Central memory CD8-positive, alpha-beta T cell (primary cell): ENCODE data around the gene PPP2R2C.

Experiments
- ATAC-seq: fragments of 150-1000 bp; cut with Tn5 transposase; replicated peaks from 2 replicates; pipeline ENCODE4 v1.10.0; 2022; ENCODE audit warnings: mild to moderate bottlenecking, moderate FRiP score, moderate number of reproducible peaks; ENCODE audit not compliant: poor library complexity, severe bottlenecking; ENCODE audit errors: extremely low read depth
- DNase-seq, 2 donors: peaks; one replicate each; pipeline ENCODE4 v3.0.0; 2021; ENCODE audit warnings: low spot score in 2 of 2
- H3K27ac Mint-ChIP-seq: one replicate; pipeline ENCODE4 v1.8.0; 2022; ENCODE audit warnings: low read depth, mild to moderate bottlenecking, moderate library complexity, mixed read lengths
- H3K27me3 Mint-ChIP-seq: one replicate; pipeline ENCODE4 v1.8.0; 2022; ENCODE audit warnings: mixed read lengths
- H3K36me3 Mint-ChIP-seq: one replicate; pipeline ENCODE4 v1.8.0; 2022; ENCODE audit warnings: mild to moderate bottlenecking, moderate library complexity, mixed read lengths; ENCODE audit not compliant: insufficient read depth
- H3K4me1 Mint-ChIP-seq: one replicate; pipeline ENCODE4 v1.8.0; 2022; ENCODE audit warnings: mixed read lengths
- H3K4me3 Mint-ChIP-seq: one replicate; pipeline ENCODE4 v1.8.0; 2022; ENCODE audit warnings: mild to moderate bottlenecking, moderate library complexity, mixed read lengths
- H3K9me3 Mint-ChIP-seq: one replicate; pipeline ENCODE4 v1.8.0; 2022; ENCODE audit warnings: mixed read lengths

PPP2R2C gene

DNA sequence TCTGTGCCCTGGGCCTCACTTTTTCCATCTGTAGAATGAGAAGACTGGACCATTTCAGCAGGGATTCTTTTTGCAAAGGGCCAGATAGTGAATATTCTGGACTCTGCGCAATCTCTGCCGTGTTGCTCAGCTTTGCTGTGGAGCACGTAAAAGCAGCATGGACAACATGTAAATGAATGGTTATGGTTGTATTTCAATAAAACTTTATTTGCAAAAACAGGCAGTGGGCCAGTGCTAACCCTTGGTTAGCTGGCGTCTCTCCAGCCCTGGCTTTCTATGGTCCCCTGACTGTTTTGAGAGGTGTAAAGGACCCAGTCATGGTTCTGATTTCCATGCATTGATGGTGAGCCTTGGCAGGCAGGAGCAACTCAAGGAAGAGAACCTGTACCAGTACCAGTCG, 184.1 kb downstream of the PPP2R2C start:
- no peak for DNase-seq
- H3K4me1 Mint-ChIP-seq: no peaks in the 10 kb centered on the region
- H3K4me3 Mint-ChIP-seq: no peak overlapping the region
- H3K27me3 Mint-ChIP-seq: no peaks in the 10 kb centered on the region
- H3K27ac Mint-ChIP-seq: no peak overlapping the region
- peaks cover 4% of the 10 kb centered on the region for H3K36me3 Mint-ChIP-seq
- ATAC-seq: no peak
- H3K9me3 Mint-ChIP-seq: no peaks in the 10 kb centered on the region

DNA sequence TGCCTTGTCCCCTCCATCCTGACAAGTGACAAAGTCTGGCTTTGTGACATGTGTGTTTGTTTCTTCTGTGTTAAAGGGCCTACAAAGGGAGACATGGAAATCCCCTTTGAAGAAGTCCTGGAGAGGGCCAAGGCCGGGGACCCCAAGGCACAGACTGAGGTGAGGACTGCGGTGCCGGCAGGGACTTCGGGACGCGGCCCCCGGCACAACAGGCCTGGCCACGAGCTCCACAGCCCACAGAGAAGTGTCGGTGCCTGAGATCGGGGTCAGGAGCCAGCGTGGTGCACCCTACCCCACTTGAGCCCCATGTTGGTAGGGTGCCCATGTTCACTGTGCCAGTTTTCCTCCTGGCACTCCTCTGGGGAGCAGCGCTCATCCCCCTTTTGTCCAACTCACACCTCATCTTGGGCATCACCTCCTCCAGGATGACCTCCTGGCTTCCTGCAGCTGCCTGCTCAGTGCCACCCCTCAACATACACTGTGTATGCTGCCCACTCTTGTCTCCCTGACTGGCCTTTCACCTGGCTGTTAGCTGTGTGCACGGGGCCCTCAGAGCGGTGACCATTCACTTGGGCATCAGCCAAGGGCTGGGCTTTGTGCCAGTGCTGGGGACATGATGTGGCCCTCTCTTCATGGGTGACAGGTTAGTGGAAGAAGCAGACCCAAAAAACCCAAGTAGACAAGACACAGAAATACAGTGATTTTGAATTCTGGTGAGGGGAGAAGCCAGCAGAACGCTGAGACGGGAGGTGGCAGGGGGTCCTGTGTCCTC, 185.2 kb downstream of the PPP2R2C start:
- Mint-ChIP-seq H3K27ac (no peak overlapping the region), H3K4me1 (no peaks in the 10 kb centered on the region), H3K36me3 (peaks cover 4% of the 10 kb centered on the region), H3K27me3 (no peaks in the 10 kb centered on the region), H3K9me3 (no peaks in the 10 kb centered on the region), H3K4me3 (no peak overlapping the region)
- ATAC-seq: no peak
- DNase-seq: no peak

- no peaks in the 10 kb centered on the region for H3K27me3 Mint-ChIP-seq
- peaks cover 6% of the 10 kb centered on the region for H3K4me1 Mint-ChIP-seq
- H3K27ac Mint-ChIP-seq: no peak overlapping the region
- H3K36me3 Mint-ChIP-seq: no peaks in the 10 kb centered on the region
- no peaks in the 10 kb centered on the region for H3K9me3 Mint-ChIP-seq
- ATAC-seq: no peak
- DNase-seq: no peak
- H3K4me3 Mint-ChIP-seq: no peak overlapping the region
Measured at GRCh38 chr4:6283282-6283681, 189.1 kb downstream of the PPP2R2C start.

- no peak for DNase-seq
- ATAC-seq: no peak
- H3K27ac Mint-ChIP-seq: no peak overlapping the region
- H3K27me3 Mint-ChIP-seq: no peaks in the 10 kb centered on the region
- no peak overlapping the region for H3K4me3 Mint-ChIP-seq
- H3K9me3 Mint-ChIP-seq: no peaks in the 10 kb centered on the region
- no peaks in the 10 kb centered on the region for H3K36me3 Mint-ChIP-seq
- H3K4me1 Mint-ChIP-seq: peaks cover 6% of the 10 kb centered on the region
Measured at GRCh38 chr4:6282314-6282771, 190.1 kb downstream of the PPP2R2C start.

DNA sequence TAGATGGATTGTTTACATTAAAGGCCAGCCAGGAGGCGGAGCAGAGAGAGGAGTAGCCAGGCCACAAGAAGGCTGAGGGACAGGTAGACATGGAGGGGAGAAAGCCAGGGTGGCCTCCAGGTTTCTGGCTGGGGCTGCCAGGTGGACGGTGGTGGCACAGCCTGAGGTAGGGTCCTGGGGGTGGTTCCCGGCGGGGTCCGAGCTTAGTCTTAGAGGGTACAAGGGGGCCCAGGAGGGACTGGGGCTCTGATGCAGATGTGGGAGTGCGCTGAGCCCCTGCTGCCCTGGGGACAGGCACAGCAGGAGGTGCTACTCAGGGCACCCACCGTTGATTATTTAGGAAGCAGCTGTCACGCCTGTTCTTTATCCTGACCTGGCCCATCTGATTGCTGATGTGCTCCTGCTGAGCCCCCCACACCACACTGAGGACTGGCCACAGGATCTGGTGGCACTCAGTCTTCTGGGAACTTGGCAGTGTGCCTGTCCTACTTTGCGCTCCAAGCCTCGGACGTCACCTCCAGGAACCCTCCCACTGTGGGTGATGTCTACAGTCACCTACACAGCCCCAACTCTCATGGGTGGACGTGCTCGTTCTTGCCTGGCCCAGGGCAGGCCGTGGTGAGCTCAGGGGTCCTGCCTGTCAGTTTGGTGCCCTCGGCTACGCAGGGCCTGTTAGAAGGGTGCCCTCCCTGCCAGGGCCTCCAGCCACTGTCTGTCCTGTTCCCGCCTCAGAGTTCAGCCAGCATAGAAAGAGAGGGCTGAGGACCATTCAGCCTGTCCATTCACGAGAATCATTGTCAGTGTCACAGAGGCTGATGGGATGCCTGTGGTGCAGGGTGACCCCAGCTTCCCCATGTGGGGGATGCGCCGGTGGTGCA, 190.7 kb downstream of the PPP2R2C start:
- Mint-ChIP-seq H3K4me1 (peaks cover 6% of the 10 kb centered on the region), H3K4me3 (no peak overlapping the region), H3K27me3 (no peaks in the 10 kb centered on the region), H3K36me3 (no peaks in the 10 kb centered on the region), H3K27ac (no peak overlapping the region), H3K9me3 (no peaks in the 10 kb centered on the region)
- ATAC-seq (no peak), DNase-seq (no peak)

- Mint-ChIP-seq H3K9me3 (no peaks in the 10 kb centered on the region), H3K4me3 (no peak overlapping the region), H3K36me3 (no peaks in the 10 kb centered on the region), H3K27me3 (no peaks in the 10 kb centered on the region), H3K27ac (no peak overlapping the region), H3K4me1 (peaks cover 6% of the 10 kb centered on the region)
- ATAC-seq: no peak
- DNase-seq: no peak
Measured at GRCh38 chr4:6280365-6280996, 191.9 kb downstream of the PPP2R2C start.

DNA sequence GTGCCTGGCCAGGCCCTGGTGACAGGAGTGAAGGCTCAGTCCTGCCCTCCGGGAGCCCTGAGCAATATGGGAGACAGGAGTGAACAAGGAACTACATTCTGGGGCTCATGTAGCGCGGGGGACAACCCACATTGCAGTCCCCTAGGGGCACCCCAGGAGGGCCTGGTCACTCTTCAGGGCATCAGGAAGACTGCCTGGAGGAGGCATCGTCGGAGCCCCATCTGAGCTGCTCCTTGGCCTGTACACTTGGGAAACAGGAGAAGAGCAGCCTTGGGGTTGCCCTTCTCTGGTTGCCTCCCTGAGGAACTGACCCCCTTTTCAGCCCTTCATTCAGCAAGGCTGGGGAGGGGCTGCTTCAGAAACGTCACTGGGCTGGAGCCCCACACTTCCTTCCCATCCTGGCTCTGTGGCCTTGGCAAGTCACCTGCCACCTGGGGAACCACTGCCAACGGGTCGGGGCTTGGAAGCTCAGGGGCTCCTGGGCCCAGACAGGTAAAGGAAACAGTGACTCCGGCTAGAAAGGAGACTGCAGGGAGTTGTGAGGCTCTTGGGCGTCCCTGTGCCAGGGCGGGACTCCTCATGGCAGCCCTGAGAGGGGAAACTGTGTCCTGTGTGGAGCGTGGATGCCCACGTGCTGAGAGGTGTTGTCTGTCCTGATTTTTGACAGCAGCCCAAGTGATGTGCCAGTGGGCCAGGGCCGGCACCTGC, 192.7 kb downstream of the PPP2R2C start:
- no peaks in the 10 kb centered on the region for H3K27me3 Mint-ChIP-seq
- DNase-seq (no peak), ATAC-seq (no peak)
- H3K4me1 Mint-ChIP-seq: peaks cover 6% of the 10 kb centered on the region
- no peak overlapping the region for H3K27ac Mint-ChIP-seq
- no peaks in the 10 kb centered on the region for H3K9me3 Mint-ChIP-seq
- no peaks in the 10 kb centered on the region for H3K36me3 Mint-ChIP-seq
- no peak overlapping the region for H3K4me3 Mint-ChIP-seq

DNA sequence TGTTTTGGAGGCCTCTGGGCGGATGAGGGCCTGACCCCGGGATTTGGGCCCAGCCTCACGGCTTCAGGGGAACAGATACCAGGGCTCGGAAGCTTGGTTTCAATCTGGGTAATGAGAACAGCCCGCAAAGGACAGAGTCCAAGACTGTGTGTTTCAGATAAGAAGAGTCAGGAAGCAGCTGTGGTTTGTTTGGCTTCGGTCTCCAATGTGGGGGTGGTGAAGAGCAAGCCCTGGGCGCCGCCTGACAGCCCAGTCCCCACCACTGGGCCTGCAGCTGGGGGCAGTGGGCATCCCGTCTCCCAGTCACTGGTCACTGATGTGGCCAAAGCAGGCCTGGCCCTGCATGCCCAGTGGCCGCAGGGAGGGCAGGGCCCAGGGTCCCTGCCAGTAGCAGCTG, 193.6 kb downstream of the PPP2R2C start:
- Mint-ChIP-seq H3K4me3 (no peak overlapping the region), H3K27ac (peak overlapping the region; percentile 26), H3K36me3 (no peaks in the 10 kb centered on the region), H3K9me3 (no peaks in the 10 kb centered on the region), H3K27me3 (no peaks in the 10 kb centered on the region), H3K4me1 (peaks cover 6% of the 10 kb centered on the region)
- DNase-seq: no peak
- ATAC-seq: peak; percentile 43

GRCh38 chr4:6277935-6278800, 194.2 kb downstream of the PPP2R2C start:
- H3K27ac Mint-ChIP-seq: peak overlapping the region; percentile 26
- H3K4me3 Mint-ChIP-seq: no peak overlapping the region
- H3K36me3 Mint-ChIP-seq: peaks cover 2% of the 10 kb centered on the region
- ATAC-seq (no peak), DNase-seq (no peak)
- H3K9me3 Mint-ChIP-seq: no peaks in the 10 kb centered on the region
- no peaks in the 10 kb centered on the region for H3K27me3 Mint-ChIP-seq
- H3K4me1 Mint-ChIP-seq: peaks cover 6% of the 10 kb centered on the region

DNA sequence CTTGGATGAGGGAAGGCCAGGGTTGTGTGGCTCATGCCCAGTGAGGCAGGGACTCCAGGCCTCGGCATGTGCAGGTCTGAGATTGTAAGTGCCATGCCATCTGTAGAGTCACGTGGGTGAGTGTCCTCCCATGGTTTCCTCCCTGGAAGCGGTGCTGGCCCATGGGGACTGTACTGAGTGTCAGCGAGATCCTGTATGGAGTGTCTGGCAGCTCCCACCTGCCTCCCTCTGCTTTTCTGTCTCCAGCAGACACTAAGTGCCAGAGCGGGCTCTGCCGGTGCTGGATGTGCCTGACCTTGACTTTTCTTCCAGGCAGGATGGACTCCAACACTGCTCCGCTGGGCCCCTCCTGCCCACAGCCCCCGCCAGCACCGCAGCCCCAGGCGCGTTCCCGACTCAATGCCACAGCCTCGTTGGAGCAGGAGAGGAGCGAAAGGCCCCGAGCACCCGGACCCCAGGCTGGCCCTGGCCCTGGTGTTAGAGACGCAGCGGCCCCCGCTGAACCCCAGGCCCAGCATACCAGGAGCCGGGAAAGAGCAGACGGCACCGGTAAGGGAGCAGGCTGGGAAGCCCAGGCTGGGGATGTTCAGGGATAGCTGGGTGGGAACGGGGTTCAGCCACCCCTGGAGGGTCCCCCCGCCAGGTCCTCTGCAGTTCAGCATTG, 195.1 kb downstream of the PPP2R2C start:
- H3K27ac Mint-ChIP-seq: no peak overlapping the region
- DNase-seq: no peak
- H3K9me3 Mint-ChIP-seq: no peaks in the 10 kb centered on the region
- peaks cover 2% of the 10 kb centered on the region for H3K36me3 Mint-ChIP-seq
- H3K4me1 Mint-ChIP-seq: peaks cover 6% of the 10 kb centered on the region
- no peaks in the 10 kb centered on the region for H3K27me3 Mint-ChIP-seq
- no peak overlapping the region for H3K4me3 Mint-ChIP-seq
- no peak for ATAC-seq
